Measurements from ENCODE around the gene FAT2. TPM values are rescaled to one million over a fixed set of nuclear protein-coding genes. Genes with fewer than 3 reads are reported as not detected.
A peak's percentile ranks its signal among the peaks of the same experiment; 100 is the strongest.
"Not testable (repeated sequence)": the region's sequence is repeated elsewhere in the genome, so short reads cannot be mapped to it uniquely, and the experiment has no call there.

Gene FAT2
- polyA plus RNA-seq, 2 of the 4 experiments (the other 2 are of a cell fraction): 0.03 TPM; not detected in 1

GRCh38 chr5:151580858-151581257 lies 10.3 kb downstream of the FAT2 start:
- no peaks in the 10 kb centered on the region for H3K9me3 ChIP-seq
- CTCF ChIA-PET: interaction anchor here (0.5 kb wide), 1 partner anchor 72 kb away, joined by 4 read pairs; no protein-coding TSS in a partner anchor
- POLR2A ChIA-PET: no interaction called here
- no peaks in the 10 kb centered on the region for H3K4me1 ChIP-seq
- ATAC-seq: peak in 1 of 2 experiments; percentile 48; a peak in 3 of 6 replicates
- WGBS (ENCODE audit: missing lambda C conversion rate): 12% methylated on average over 6 of the region's 6 CpGs
- no peak overlapping the region for H3K4me3 ChIP-seq
- H3K27ac ChIP-seq: no peak overlapping the region
- DNase-seq (ENCODE audit: low read depth in 1 of 2, low spot score in 1 of 2): no peak
- FAIRE-seq: no peak
- TF ChIP-seq CBX8 (IDR thresholded peaks at IDR 0.05) (no peak), FOSL2 (IDR thresholded peaks at IDR 0.05) (no peak), FOSL2 (CRISPR knock-in tag; IDR thresholded peaks at IDR 0.05) (no peak), ELK1 (IDR thresholded peaks at IDR 0.05; ENCODE audit: low read depth, low read length) (no peak), POLR2A (IDR thresholded peaks at IDR 0.05; ENCODE audit: low read length) (no peak), RNF2 (IDR thresholded peaks at IDR 0.05; ENCODE audit: borderline replicate concordance, low read depth) (no peak), NFE2L2 (conservative IDR thresholded peaks at IDR 0.05; ENCODE audit: low read length) (no peak), USF2 (IDR thresholded peaks at IDR 0.05) (no peak), RAD21 (conservative IDR thresholded peaks at IDR 0.05 in 1 of 2, IDR thresholded peaks at IDR 0.05 in 1 of 2) (no peak), HDAC2 (IDR thresholded peaks at IDR 0.05) (no peak), ZC3H11A (IDR thresholded peaks at IDR 0.05) (no peak), MYC (IDR thresholded peaks at IDR 0.05; ENCODE audit: borderline replicate concordance, low read length) (no peak), BCL3 (IDR thresholded peaks at IDR 0.05) (no peak), EHF (CRISPR knock-in tag; IDR thresholded peaks at IDR 0.05) (no peak)
- H3K4me2 ChIP-seq: no peak overlapping the region

- no peaks in the 10 kb centered on the region for H3K9me3 ChIP-seq
- WGBS (ENCODE audit: missing lambda C conversion rate): 47% methylated on average over 9 of the region's 9 CpGs
- DNase-seq (ENCODE audit: low read depth in 1 of 2, low spot score in 1 of 2) (no peak), ATAC-seq (no peak), FAIRE-seq (no peak)
- no peaks in the 10 kb centered on the region for H3K4me1 ChIP-seq
- TF ChIP-seq RARB (CRISPR knock-in tag; IDR thresholded peaks at IDR 0.05) (no peak), E2F6 (IDR thresholded peaks at IDR 0.05; ENCODE audit: borderline replicate concordance, low read depth) (no peak), CHD2 (IDR thresholded peaks at IDR 0.05; ENCODE audit: low read length, partially characterized antibody) (no peak), HOXA7 (CRISPR knock-in tag; IDR thresholded peaks at IDR 0.05) (no peak), HOXB13 (CRISPR knock-in tag; IDR thresholded peaks at IDR 0.05; ENCODE audit: low read depth) (no peak), GATA3 (IDR thresholded peaks at IDR 0.05; ENCODE audit: borderline replicate concordance) (no peak), KDM5A (IDR thresholded peaks at IDR 0.05) (no peak), MAZ (IDR thresholded peaks at IDR 0.05; ENCODE audit: borderline replicate concordance, low read depth, low read length) (no peak), MYC (IDR thresholded peaks at IDR 0.05; ENCODE audit: borderline replicate concordance, low read length) (no peak), ZFP36 (IDR thresholded peaks at IDR 0.05; ENCODE audit: borderline replicate concordance, partially characterized antibody) (no peak), HOXB5 (CRISPR knock-in tag; IDR thresholded peaks at IDR 0.05) (no peak), EP300 (IDR thresholded peaks at IDR 0.05) (no peak), CBX8 (IDR thresholded peaks at IDR 0.05) (no peak), RCOR1 (IDR thresholded peaks at IDR 0.05; ENCODE audit: low read depth, low read length) (no peak), NR3C1 (IDR thresholded peaks at IDR 0.05) (no peak), TP53 (CRISPR knock-in tag; IDR thresholded peaks at IDR 0.05) (no peak), NPAS2 (CRISPR knock-in tag; IDR thresholded peaks at IDR 0.05; ENCODE audit: borderline replicate concordance) (no peak), REST (IDR thresholded peaks at IDR 0.05) (no peak), ZNF302 (CRISPR knock-in tag; IDR thresholded peaks at IDR 0.05) (no peak), EHF (CRISPR knock-in tag; IDR thresholded peaks at IDR 0.05) (no peak)
- no peak overlapping the region for H3K4me2 ChIP-seq
- no peak overlapping the region for H3K27ac ChIP-seq
- H3K4me3 ChIP-seq: no peak overlapping the region
- POLR2A ChIA-PET: no interaction called here
- CTCF ChIA-PET: interaction anchor here (1.2 kb wide), 1 partner anchor 87 kb away, joined by 3 read pairs; no protein-coding TSS in a partner anchor
Observed at GRCh38 chr5:151580239-151580638, 10.9 kb downstream of the FAT2 start.

GRCh38 chr5:151579146-151579545 lies 12.0 kb downstream of the FAT2 start:
- DNase-seq (ENCODE audit: low read depth in 1 of 2, low spot score in 1 of 2); H3K4me1 ChIP-seq; H3K9me3 ChIP-seq; POLR2A ChIA-PET; H3K4me3 ChIP-seq; FAIRE-seq; ATAC-seq; H3K4me2 ChIP-seq; H3K27ac ChIP-seq: not testable (repeated sequence)
- 5% methylated on average over 1 of the region's 1 CpG for WGBS (ENCODE audit: missing lambda C conversion rate)
- CTCF ChIA-PET: interaction anchor here (1.2 kb wide), 1 partner anchor 88 kb away, joined by 3 read pairs; no protein-coding TSS in a partner anchor

Data from A549 (cell line).